NCI-H446 treated with DMSO at 0.1 percent for 48 hours (cell line): Measurements from ENCODE around the gene DIAPH2.
"Not testable (repeated sequence)": the region's sequence is repeated elsewhere in the genome, so short reads cannot be mapped to it uniquely, and the experiment has no call there.

Experiments
- DNase-seq: peaks from one replicate; lab custom pipeline; 2025; lab: John Stamatoyannopoulos, UW

DIAPH2 gene

DNA sequence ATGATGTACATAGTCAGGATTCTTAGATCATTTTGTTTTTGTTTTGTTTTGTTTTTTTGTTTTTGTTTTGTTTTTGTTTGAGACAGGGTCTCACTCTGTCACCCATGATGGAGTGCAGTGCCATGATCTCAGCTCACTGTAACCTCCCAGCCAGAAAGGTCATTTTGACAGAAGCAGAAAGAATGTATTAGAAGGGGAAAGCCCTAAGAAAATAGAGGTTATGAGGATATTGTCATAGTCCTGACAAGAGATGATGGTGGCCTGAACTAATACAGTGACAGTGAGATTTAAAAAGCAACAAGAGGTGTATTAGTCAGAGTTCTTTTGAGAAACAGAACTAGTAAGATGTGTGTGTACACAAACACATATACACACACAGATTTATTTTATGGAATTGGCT lies 702.4 kb downstream of the DIAPH2 start:
- no peak for DNase-seq

DNA sequence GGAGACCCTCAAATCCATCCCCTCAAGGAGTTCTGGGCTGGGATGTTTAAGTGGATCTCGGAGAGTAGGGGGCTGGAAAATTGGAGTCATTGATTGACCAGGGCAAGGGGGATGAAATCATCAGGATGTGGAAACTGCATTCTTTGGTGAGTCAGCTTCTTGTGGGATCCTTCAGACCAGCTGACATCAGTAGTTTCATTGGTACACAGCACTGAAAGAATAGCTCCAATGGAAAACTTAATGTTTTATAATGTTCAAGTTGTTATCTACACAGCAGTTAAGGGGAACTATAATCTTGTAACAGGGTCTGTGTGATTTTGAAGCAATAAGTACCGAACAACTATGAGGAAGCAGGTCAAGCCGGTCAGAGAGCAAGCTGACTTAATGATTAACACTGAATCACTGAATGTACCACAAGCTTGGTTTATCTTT lies 705.1 kb downstream of the DIAPH2 start:
- no peak for DNase-seq

DNA sequence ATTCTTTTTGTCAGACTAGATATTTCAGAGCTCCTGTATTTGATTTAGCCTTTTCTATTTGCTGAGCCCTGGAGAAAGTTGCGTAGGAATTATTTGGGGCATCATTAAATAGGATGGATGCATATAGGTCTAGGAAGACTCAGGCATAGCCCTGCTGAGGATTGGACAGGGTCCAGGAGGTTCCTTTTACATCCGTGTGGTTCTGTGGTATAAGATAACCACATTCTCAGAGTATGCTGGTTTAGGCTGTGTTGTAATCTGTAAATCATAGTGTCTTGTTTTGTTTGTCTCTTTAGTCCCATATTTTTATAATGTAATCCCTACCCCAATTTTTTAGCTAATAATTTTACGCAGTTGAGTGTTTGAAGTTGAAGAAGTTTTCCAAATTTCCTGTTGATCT lies 712.7 kb downstream of the DIAPH2 start:
- DNase-seq: no peak

DNA sequence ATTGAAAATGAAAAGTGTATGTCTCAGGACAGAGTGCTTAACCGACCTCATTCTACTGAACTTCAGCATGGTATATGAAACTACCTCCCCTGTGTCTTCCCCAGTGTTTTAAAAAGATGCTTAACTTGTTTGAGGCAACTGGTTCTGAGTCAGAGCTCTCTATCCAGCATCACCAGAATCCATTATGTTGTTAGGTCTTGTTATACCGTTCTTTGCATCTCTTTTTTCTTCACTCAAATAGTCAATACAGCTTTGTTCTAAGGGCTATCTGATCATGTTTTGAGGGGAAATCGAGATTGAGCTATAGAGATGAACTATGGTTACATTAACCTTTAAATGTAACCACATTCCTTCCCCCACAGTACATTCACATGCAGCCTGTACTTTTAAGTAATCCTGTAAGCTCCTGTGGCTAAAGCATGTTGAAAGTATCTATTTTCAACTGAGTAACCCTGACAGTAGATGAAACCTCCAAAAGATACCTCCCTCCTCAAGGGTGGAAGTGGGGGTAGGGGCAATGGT lies 713.4 kb downstream of the DIAPH2 start:
- DNase-seq: no peak

DNA sequence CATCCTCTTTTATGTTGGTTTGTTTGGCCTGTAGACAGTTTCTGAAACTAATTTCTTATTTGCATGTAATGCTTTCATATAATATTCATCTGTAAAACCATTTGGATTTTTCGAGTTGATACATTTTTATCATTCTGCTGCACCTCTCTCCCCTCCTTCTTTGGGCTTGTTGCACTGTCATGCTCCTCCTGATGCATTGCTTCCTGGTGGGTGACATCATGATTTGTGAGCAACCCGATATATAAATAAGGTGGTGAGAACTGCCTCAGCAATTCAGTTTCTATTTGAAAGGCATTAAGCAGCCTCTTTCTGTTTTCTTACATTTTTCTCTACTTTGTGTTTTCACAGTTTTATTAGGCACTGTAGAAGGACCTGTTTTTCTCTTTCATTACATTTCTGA lies 714.8 kb downstream of the DIAPH2 start:
- DNase-seq: no peak

DNA sequence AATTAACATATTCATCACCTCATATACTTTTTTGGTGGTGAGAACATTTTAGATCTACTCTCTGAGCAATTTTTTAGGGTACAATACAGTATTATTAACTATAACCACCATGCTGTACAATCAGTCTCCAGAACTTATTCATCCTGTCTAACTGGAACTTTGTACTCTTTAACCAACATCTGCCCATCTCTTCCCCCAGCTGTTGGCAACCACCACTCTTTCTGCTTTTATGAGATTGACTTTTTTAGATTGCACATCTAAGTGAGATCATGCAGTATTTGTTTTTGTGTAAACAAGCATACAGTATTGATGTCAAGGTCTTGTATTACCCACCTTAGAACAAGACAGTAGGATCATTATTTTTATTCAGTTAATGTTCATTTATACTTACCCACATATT lies 715.9 kb downstream of the DIAPH2 start:
- no peak for DNase-seq

DNA sequence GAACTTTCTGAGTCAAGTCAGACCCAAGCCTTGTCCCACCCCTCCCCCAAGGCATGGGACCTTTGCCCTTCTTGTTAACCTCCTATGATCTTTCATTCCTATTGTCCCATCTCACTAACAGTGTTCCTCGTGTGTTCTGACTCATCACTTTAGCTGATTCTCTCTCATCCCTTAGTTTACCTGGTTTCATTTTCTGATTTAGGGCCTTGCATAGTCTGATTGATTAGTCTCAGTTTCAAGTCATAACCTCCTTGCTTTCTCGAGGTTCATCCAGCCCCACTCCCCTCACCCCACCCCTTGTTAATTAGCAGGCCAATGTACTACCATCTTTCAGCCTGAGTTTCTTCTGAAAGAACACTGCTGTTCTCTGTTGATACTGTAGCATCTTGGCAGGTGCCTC lies 716.5 kb downstream of the DIAPH2 start:
- DNase-seq: no peak

DNA sequence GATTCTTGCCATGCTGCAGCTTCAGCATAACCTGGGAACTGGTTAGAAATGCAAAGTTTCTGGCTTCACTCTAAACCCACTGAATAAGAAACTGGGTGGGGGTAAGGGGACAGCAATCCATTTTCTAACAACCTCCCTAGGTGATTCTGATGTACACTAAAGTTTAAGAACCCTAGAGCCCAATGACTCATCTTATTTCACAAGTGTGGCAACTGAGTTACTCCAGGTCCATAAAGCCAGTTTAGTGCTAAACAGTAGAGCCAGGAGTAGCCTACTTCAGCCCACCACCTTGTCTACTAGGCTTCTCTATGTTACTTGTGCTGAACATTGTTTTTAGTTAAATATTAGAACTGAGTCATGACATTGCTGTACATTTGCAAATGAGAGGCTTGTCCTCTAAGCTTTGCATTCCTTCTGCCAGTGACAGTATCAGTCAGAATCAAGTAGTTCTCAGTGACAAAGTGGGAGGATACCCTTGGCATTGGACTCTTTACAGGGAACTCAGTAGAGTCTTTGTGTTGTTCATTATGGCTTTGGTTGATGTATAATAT lies 717.0 kb downstream of the DIAPH2 start:
- no peak for DNase-seq

DNA sequence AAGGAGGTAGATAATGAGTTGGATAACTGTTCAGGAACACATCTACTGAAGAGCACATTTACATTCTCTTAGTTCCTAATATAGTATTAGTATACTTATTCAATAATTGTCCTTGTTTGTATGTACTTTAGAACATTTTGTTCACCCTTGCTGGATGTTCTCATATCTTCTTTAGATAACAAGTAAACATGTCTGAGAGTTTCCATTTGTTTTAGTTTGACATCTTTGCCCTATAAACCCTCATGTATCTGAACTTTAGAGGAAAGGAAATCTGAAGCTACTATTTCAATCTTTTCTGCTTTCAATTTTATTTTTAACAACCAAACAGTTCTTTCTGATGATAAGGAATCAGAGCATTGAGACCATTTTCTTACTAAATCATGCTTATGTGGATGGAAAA lies 717.7 kb downstream of the DIAPH2 start:
- DNase-seq: no peak

DNA sequence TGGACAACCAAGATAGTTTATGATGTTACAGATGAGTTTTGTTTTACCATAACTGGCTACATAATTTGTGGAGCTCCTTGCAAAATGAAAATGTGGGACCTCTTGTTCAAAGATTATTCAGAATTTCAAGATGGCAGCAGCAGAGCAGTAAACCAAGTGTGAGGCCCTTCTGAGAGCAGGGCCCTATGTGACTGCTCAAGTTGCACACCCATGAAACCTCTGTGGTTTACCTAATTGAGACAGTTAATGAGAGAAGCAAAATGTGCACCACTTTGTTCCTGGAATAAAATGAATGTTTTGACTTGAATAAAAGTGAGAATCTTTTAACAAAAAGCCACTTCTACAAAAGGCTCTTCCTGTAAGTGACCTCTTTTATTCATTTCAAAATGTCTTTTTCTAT lies 718.3 kb downstream of the DIAPH2 start:
- DNase-seq: no peak

DNA sequence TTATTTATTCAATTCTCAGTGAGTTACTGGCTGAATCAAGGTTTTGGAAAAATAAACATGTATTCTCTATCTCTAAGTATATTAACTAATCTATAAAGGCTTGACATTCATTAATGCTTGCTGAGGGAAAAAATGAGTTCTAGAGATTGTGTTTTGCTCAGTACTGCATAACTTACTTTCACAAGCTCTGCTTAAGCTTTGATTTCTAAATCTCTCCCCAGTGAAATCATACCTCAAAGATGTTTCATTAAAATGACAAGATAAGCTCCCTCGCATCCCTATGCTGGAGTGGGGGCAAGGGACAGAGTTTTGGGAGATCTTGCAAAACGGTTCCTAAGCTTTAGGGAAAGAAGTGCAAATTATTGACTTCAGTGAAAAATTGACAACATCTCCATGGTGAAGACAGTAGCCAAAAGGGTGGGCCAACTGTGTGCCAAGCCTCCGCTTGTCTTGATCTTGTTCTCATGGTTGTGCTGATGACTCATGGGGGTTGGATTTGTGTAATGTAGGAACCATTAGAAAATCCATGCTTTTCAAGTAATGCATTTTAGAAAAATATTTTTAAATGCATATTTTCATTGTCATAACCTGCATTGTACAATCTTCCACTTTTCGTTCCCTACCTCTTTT lies 720.5 kb downstream of the DIAPH2 start:
- DNase-seq: no peak

DNA sequence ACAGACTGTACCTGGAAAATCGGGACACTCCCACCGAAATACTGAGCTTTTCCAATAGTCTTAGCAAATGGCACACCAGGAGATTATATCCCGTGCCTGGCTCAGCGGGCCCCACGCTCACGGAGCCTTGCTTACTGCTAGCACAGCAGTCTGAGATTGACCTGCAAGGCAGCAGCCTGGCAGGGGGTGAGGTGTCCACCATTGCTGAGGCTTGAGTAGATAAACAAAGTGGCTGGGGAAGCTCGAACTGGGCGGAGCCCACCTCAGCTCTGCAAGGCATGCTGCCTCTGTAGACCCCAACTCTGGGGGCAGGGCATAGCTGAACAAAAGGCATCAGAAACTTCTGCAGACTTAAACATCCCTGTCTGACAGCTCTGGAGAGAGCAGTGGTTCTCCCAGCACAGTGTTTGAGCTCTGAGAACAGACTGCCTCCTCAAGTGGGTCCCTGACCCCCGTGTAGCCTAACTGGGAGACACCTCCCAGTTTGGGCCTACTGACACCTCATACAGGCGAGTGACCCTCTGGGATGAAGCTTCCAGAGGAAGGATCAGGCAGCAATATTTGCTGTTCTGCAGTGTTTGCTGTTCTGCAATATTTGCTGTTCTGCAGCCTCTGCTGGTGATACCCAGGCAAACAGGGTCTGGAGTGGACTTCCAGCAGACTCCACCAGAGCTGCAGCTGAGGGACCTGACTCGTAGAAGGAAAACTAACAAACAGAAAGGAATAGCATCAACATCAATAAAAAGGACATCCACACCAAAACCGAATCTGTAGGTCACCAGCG lies 725.2 kb downstream of the DIAPH2 start:
- DNase-seq: not testable (repeated sequence)

DNA sequence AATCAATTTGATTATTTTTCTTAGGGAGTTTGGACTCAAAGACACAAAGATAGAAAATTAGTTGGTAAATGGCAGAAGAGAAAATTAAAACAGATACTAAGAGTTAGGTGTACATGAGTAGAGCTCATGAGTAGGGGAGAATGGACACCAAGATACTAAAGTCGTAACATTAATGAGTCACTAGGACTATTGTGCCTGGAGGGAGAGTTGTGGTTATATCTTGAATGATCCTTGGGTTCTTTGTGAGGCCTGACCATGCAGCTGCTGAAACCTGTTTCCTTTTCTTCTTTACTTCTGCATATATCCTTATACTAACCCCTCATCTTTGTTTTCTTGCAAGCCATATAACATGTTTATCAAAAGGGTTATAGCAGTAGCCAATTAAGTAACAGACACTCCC lies 731.8 kb downstream of the DIAPH2 start:
- no peak for DNase-seq

DNA sequence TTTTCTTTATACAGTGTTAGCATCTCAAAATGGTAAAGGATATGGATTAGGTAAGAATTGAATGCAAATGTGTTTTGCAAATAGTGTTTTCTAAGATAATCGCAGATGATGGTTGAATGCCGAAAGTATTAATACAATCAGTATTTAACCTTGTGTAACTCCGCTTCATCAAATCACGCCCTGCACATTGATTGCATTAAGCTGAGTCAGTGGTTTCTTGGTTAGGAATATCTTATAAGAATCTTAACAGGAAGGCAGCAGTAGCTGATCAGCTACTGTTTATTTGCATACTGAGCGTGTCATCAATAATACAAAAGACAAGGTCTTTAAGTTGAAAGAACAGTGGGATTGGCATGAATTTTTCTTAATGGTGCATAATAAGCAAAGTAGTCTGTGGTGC lies 744.5 kb downstream of the DIAPH2 start:
- DNase-seq: no peak

DNA sequence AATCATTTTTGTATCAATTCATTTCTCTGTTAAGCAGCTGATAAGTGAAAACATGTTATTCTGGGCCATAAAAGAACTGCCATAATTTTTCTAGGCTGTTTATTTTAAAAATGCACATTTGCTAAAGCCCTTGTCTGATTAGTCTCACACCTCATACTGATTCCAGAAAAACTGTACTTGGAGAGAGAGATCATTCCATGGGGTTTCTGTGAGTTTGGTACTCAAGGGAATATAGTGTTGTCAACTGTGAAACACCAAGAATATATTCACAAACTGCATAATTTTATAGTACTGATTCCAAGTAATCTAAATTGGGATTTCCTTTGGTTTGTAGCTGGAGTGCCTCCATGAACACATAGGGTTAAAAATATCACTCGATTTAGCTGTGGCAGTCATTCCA lies 746.6 kb downstream of the DIAPH2 start:
- DNase-seq: no peak

DNA sequence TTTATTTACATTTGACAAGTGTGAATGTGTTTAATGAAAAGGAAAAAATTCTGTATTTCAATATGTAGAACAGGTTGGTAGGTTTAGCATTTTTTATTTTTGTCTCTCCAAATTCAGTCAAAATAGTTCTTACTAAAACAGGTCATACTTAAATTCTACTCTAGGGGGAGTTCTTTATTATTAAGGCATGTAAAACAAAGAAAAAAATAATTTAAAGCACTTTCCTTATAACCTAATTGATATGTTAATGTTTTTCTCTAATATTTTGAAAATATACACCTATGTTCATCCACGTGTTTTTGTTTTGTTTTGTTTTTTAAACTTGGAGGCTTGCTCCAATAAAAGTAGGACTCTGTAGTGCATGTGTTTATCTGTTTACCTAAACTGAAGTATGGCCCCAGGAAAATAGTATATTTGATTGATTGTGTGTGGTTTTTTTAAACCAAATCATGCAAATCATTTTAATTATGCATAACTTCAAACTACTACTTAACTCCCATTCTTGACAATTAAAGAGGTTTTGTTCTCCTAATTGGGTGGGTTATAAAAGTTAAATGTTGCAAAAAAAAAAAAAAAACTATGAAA lies 761.7 kb downstream of the DIAPH2 start:
- DNase-seq: no peak

DNA sequence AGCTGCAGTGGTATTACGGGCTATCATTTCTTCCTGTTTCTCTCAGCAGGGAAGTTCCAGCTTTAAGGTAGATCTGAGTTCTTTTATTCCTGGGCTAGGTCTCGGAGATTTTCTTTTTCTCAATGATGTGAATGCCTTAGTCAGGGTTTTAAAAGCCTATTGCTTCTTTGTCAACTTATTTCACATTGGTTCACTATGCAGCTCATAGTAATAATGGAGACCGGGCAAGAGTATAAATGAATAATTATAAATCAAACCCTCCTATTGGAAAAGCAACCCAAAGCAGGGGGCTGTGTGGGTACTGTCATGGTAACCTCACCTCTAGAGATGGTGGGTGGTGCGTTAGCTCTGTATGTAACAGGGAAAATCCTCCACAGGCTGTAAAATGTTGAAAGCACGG lies 762.7 kb downstream of the DIAPH2 start:
- DNase-seq: no peak

DNA sequence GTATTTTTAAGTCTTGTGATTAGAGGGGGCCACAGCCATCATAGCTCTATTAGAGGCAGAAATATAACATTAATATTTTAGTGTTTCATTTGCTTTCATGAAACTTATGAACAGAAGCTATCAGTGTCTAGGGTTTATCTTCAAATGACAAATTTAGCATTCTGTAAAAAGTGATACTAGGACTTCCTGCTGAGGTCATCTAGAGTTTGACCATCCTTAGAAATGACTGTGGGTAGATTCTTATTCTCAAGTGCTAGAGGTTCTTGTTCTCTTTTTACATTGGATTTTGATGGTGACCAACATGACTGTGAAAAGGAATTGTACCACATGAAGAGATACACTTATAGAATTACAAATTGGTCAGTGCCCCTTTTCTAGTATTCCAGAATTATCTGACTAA lies 767.6 kb downstream of the DIAPH2 start:
- no peak for DNase-seq

DNA sequence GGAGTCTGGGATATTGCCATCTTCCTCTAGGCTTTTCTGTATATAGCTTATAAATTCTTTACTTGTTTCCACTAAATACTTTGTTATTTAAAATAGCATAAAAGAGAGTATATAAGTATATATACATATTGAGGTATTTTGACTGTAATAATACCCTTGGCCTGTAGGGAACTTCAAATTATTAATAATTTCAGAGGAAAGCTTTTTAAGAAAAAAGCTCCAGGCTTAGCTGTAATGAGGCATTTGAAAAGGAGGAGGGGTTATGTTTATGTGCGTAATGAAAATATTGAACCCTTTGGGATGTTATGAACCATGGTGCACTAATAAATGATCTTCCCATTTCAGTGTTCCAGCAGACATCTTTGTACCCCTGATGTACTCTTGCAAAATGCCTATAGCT lies 777.1 kb downstream of the DIAPH2 start:
- no peak for DNase-seq

DNA sequence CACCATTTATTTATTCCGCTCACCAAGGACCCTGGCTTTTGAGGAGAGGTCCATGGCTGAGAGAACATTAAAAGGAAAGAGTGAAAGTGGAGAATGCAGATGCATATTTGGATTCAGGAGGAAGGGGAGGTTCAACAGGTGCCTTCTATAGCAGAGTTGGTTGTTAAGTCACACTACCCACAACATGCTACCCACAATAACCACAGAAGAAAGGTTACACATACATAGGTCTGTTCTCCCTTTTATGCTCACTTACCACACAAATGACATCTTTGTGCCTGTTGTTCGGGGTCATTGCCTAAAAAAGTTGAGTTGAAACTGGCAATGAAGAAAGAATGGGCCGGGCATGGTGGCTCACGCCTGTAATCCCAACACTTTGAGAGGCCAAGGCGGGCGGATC lies 786.4 kb downstream of the DIAPH2 start:
- no peak for DNase-seq

DNA sequence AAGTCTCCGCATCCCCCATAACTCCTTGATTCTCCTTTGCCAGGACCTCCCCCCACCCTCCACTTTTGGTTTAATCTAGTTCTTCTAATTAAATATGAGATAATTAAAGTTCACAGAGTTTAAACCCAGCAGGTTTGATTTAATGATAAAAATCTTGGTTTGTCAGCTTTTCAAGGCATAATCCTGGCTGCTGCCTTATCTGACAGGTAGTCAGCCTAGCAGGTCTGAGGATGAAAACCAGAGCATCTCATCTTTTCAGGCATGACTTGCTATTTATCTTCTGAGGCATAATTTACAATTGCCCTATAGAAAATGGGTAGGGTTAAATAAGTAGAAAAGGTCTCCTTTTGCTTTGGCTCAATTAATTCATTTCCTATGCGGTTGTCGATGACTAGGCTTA lies 790.3 kb downstream of the DIAPH2 start:
- no peak for DNase-seq

DNA sequence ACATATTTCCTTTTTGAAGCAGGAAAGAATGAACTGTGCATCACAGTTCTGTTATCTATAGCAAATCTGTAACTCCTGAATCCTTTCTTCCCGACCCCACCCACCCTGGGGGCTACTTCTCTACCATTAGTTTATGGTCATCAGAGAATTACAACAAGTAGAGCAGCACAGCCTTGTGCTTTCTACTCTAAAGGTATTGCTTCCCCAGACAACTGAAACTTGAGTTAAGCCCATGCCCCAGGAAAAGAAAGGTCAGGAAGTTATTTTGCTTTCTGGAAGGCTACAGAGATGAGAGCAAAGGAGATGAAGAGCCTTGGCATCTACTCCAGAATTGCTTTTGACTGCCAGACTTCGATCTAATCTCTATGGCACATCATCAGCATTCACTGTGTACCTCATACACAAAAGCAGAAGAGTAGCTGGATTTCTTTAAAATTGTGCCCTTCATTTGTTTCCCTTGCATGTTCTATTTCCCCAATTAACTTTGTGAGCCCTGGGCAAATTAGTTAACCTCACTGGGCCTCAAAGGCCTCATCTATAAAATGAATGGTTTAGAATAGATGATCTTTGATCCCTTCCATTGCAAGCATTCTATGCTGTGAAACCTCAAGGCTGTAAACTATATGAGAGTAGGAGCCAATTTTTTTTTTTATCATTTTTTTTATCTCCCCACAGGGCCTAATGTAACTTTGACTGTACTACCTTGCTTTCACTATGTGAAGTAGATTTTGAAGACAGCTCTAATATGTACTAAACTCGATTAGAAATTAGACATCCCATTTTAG lies 794.7 kb downstream of the DIAPH2 start:
- DNase-seq: no peak
